K562 (cell line): ENCODE measurements around the gene MYO1D. TPM values are rescaled to one million over a fixed set of nuclear protein-coding genes. Genes with fewer than 3 reads are reported as not detected.
A peak's percentile ranks its signal among the peaks of the same experiment; 100 is the strongest.

Experiments used
- ARNT ChIP-seq, 2 experiments: fragments of 450-650 bp; IDR thresholded peaks; 2 replicates each; pipeline ENCODE4 v1.6.1; 2016; ENCODE audit warnings: mild to moderate bottlenecking in 1 of 2
- CTBP1 ChIP-seq: fragments of 450-650 bp; IDR thresholded peaks from 2 replicates; pipeline ENCODE4 v1.6.1; 2016; ENCODE audit warnings: borderline replicate concordance
- ESRRA ChIP-seq: fragments of 450-650 bp; IDR thresholded peaks from 2 replicates; pipeline ENCODE4 v1.6.1; 2014; ENCODE audit warnings: low read depth, mild to moderate bottlenecking, moderate library complexity, borderline replicate concordance
- FOXP1 ChIP-seq: sonication (generic); formaldehyde crosslinking; IDR thresholded peaks from 2 replicates; pipeline ENCODE4 v1.8.0; 2022; ENCODE audit warnings: mild to moderate bottlenecking, missing genetic modification reagents
- GTF2E2 ChIP-seq: fragments of 200-800 bp; sonication (Bioruptor generic); IDR thresholded peaks from 2 replicates; pipeline ENCODE4 v1.6.1; 2016; ENCODE audit warnings: missing genetic modification characterization, missing compliant biosample characterization
- HNRNPUL1 ChIP-seq: fragments of 200-400 bp; formaldehyde crosslinking; IDR thresholded peaks from 2 replicates; pipeline ENCODE4 v1.6.1; 2017; ENCODE audit warnings: low read length
- ILK ChIP-seq: fragments of 450-650 bp; IDR thresholded peaks from 2 replicates; pipeline ENCODE4 v1.6.1; 2016; ENCODE audit warnings: missing genetic modification characterization, low read depth, mild to moderate bottlenecking, missing compliant biosample characterization, moderate library complexity, borderline replicate concordance
- KLF16 ChIP-seq: IDR thresholded peaks from 2 replicates; pipeline ENCODE4 v1.6.1; 2016; ENCODE audit warnings: antibody characterized with exemption
- NFRKB ChIP-seq: fragments of 450-650 bp; IDR thresholded peaks from 2 replicates; pipeline ENCODE4 v1.6.1; 2016; ENCODE audit warnings: low read depth
- NRF1 ChIP-seq, 2 experiments: fragments of 450-650 bp; IDR thresholded peaks in 1 of 2; conservative IDR thresholded peaks in 1 of 2; 2 replicates each; pipeline ENCODE4 v1.6.1; 2014; ENCODE audit warnings: mild to moderate bottlenecking in 2 of 2
- NUFIP1 ChIP-seq: fragments of 450-650 bp; IDR thresholded peaks from 2 replicates; pipeline ENCODE4 v1.6.1; 2018; ENCODE audit not compliant: partially characterized antibody
- POLR2AphosphoS5 ChIP-seq: IDR thresholded peaks from 2 replicates; pipeline ENCODE4 v1.6.1; 2011; ENCODE audit warnings: mild to moderate bottlenecking, low read depth, low read length, moderate library complexity; ENCODE audit not compliant: control insufficient read depth, insufficient read depth
- SAP30 ChIP-seq: fragments of 200-600 bp; sonication (generic); IDR thresholded peaks from 2 replicates; pipeline ENCODE4 v1.6.1; 2012; ENCODE audit warnings: borderline replicate concordance, low read depth, mild to moderate bottlenecking, moderate library complexity, low read length, control low read depth, inconsistent platforms; ENCODE audit not compliant: insufficient read depth, poor library complexity, severe bottlenecking
- ZNF121 ChIP-seq: sonication (generic); formaldehyde crosslinking; conservative IDR thresholded peaks from 2 replicates; pipeline ENCODE4 v1.8.0; 2022; ENCODE audit warnings: missing genetic modification reagents
- polyA plus RNA-seq, 8 experiments: library from polyadenylated mRNA; depleted of rRNA in 4 of 8; stranded (reverse) in 5 of 8; unstranded in 3 of 8; fragments of >200 nt; fragmentation: Nextera tagmentation in 2 of 8; fragmentation: Illumina TruSeq in 1 of 8; extraction: Ambion mirVana in 2 of 8; extraction: Trizol in 1 of 8; gene quantifications; 2 replicates each; pipeline versions ENCODE4 v1.2.1 to v1.2.3, GENCODE V29; 2011 to 2014; ENCODE audit warnings: inconsistent platforms in 1 of 8, missing spikeins in 1 of 8
- total RNA-seq, 7 experiments: library from RNA; depleted of rRNA in 6 of 7; stranded (reverse); fragments of >200 nt in 6 of 7; fragmentation: Illumina TruSeq in 2 of 7; extraction: Trizol in 2 of 7; gene quantifications; 2 replicates each; pipeline versions ENCODE4 v1.2.1 to v1.2.3, GENCODE V29; 2011 to 2021; ENCODE audit warnings: low replicate concordance in 1 of 7
- TF ChIP-seq, protein P1 (sequence below): fragments of 450-650 bp; IDR thresholded peaks from 2 replicates; pipeline ENCODE4 v1.6.1; 2017; ENCODE audit warnings: antibody characterized with exemption
- TF ChIP-seq, protein P2 (sequence below): fragments of 250-450 bp; sonication (Bioruptor Pico); IDR thresholded peaks from 2 replicates; pipeline ENCODE4 v1.4.0; 2020; ENCODE audit warnings: mild to moderate bottlenecking, moderate library complexity, borderline replicate concordance
- TF ChIP-seq, protein P3 (sequence below), 3 experiments: fragments of 200-800 bp in 1 of 3; sonication (Bioruptor generic) in 1 of 3; sonication (generic) in 1 of 3; formaldehyde crosslinking in 1 of 3; IDR thresholded peaks; 2 replicates each; pipeline versions ENCODE4 v1.6.1 to v1.8.0; 2016 to 2022; ENCODE audit warnings: mild to moderate bottlenecking in 2 of 3, missing compliant biosample characterization in 2 of 3, missing genetic modification characterization in 2 of 3, missing genetic modification reagents in 1 of 3

MYO1D gene
- total and polyA plus RNA-seq, 9 of the 15 experiments (the other 6 are each of a cell fraction or from before 2014, with no cell fraction given): 2.1 to 71.2 (median 45.4) TPM

DNA sequence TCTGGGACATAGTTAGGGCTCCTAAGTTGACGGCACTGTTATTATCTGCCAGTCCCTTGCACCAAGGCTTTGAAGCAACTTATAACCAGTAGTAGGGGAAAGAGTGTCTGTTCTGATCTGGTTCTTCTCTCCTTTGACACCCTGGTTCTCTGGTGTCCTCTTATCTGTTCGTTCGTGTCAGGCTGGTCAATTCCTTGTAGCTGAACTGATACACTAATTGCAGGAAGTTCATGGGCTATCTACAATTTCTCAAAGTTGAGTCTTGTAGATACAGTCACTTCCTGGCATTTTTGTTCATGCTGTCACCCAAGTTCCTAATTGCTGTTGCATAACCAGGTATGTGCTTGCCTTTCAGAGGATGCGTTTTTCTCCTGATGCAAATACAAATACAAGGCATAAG, 17.3 kb upstream of the MYO1D start (continued):
- TF ChIP-seq NFRKB: no peak
- TF ChIP-seq, protein P1, sequence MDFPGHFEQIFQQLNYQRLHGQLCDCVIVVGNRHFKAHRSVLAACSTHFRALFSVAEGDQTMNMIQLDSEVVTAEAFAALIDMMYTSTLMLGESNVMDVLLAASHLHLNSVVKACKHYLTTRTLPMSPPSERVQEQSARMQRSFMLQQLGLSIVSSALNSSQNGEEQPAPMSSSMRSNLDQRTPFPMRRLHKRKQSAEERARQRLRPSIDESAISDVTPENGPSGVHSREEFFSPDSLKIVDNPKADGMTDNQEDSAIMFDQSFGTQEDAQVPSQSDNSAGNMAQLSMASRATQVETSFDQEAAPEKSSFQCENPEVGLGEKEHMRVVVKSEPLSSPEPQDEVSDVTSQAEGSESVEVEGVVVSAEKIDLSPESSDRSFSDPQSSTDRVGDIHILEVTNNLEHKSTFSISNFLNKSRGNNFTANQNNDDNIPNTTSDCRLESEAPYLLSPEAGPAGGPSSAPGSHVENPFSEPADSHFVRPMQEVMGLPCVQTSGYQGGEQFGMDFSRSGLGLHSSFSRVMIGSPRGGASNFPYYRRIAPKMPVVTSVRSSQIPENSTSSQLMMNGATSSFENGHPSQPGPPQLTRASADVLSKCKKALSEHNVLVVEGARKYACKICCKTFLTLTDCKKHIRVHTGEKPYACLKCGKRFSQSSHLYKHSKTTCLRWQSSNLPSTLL: no peak
- TF ChIP-seq FOXP1: no peak
- 0 out of 4 replicates have a peak, but pooled peaks of 1 of the 2 experiments have one; percentile 15 for TF ChIP-seq NRF1 (conservative IDR thresholded peaks at IDR 0.05 in 1 of 2, IDR thresholded peaks at IDR 0.05 in 1 of 2)
- peak; percentile 52; the same call in 1 of the 2 replicates for TF ChIP-seq POLR2AphosphoS5
- TF ChIP-seq GTF2E2 (tag): no peak
- no peak for TF ChIP-seq ESRRA
- no peak for TF ChIP-seq HNRNPUL1
- no peak for TF ChIP-seq ZNF121 (CRISPR knock-in tag)
- TF ChIP-seq, protein P2, sequence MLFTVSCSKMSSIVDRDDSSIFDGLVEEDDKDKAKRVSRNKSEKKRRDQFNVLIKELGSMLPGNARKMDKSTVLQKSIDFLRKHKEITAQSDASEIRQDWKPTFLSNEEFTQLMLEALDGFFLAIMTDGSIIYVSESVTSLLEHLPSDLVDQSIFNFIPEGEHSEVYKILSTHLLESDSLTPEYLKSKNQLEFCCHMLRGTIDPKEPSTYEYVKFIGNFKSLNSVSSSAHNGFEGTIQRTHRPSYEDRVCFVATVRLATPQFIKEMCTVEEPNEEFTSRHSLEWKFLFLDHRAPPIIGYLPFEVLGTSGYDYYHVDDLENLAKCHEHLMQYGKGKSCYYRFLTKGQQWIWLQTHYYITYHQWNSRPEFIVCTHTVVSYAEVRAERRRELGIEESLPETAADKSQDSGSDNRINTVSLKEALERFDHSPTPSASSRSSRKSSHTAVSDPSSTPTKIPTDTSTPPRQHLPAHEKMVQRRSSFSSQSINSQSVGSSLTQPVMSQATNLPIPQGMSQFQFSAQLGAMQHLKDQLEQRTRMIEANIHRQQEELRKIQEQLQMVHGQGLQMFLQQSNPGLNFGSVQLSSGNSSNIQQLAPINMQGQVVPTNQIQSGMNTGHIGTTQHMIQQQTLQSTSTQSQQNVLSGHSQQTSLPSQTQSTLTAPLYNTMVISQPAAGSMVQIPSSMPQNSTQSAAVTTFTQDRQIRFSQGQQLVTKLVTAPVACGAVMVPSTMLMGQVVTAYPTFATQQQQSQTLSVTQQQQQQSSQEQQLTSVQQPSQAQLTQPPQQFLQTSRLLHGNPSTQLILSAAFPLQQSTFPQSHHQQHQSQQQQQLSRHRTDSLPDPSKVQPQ (CRISPR knock-in tag): no peak
- TF ChIP-seq ILK: no peak
- TF ChIP-seq KLF16: peak; percentile 76
- TF ChIP-seq, protein P3, sequence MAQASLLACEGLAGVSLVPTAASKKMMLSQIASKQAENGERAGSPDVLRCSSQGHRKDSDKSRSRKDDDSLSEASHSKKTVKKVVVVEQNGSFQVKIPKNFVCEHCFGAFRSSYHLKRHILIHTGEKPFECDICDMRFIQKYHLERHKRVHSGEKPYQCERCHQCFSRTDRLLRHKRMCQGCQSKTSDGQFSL (CRISPR knock-in tag; IDR thresholded peaks at IDR 0.05): no peak
- TF ChIP-seq, protein P3 (tag; IDR thresholded peaks at IDR 0.05): no peak
- no peak for TF ChIP-seq SAP30
- TF ChIP-seq ARNT (IDR thresholded peaks at IDR 0.05): peak; percentile 15 to 39; a peak in 1 of 4 replicates
- TF ChIP-seq CTBP1: peak; percentile 91
- no peak for TF ChIP-seq NUFIP1
